GM19240 (cell line): ENCODE measurements around the gene TMEM100.

Experiments
- DNase-seq: peaks from one replicate; pipeline ENCODE4 v3.0.0; 2011; ENCODE audit warnings: low spot score; ENCODE audit not compliant: insufficient read length

TMEM100 gene

DNA sequence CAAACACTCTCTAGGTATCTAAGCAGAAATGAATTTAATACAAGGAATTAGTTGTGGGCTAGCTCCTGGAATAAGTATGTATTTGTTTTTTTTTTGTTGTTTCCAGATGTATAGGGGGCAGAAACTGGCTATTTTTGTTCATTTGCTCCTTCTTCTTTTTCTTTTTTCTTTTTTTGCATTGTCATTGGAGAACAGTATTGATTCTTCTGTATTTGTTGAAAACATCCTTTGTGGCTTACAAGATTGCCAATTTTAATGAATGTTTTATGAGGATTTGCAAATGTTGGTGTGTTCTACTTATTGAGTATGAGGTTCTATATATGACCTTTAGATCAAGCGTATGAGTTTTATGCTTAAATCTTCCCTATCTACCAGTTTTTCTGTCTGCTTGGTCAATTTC, 22.6 kb upstream of the TMEM100 start:
- no peak for DNase-seq

GRCh38 chr17:55743103-55743679, 20.5 kb upstream of the TMEM100 start:
- no peak for DNase-seq

DNA sequence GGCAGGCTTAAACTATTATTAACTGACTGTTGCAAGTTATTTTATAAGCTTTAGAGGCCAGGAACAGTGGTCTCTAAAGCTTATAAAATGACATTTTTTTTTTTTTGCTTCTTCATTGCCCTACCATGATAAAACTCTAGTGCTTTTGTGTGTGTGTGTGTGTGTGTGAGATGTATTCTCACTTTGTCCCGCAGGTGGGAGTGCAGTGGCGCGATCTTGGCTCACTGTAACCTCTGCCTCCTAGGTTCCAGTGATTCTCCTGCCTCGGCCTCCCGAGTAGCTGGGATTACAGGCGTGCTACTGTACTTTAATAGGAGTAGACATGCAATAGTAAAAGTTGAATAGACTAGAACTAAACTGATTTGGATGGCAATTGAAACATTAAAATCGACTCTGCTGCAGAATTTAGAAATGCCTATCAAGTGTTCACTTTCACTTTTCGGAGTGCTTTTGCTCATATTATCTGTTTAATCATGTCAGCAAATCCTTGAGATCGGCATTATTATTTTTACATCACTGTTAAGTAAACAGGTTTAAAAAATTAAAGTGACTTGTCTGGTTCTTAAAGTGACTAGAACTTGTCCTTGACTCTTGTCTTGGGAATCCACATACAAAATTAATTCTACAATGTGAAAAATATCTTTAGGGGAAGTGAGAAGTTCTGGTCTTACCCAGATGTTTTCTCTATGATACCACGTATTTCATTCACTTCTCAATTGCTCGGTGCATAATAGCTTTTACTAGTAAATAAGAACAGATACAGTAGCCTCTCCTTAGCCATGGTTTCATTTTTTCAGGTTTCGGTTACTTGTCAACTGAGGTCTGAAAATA, 19.8 kb upstream of the TMEM100 start:
- no peak for DNase-seq

GRCh38 chr17:55741356-55741700, 18.7 kb upstream of the TMEM100 start:
- DNase-seq = no peak

- DNase-seq = no peak
Measured at GRCh38 chr17:55740511-55741355, 18.1 kb upstream of the TMEM100 start.

GRCh38 chr17:55737976-55738501, 15.4 kb upstream of the TMEM100 start:
- no peak for DNase-seq

GRCh38 chr17:55735731-55736405, 13.2 kb upstream of the TMEM100 start:
- DNase-seq = no peak

- no peak for DNase-seq
Measured at GRCh38 chr17:55734128-55734781, 11.6 kb upstream of the TMEM100 start.

DNA sequence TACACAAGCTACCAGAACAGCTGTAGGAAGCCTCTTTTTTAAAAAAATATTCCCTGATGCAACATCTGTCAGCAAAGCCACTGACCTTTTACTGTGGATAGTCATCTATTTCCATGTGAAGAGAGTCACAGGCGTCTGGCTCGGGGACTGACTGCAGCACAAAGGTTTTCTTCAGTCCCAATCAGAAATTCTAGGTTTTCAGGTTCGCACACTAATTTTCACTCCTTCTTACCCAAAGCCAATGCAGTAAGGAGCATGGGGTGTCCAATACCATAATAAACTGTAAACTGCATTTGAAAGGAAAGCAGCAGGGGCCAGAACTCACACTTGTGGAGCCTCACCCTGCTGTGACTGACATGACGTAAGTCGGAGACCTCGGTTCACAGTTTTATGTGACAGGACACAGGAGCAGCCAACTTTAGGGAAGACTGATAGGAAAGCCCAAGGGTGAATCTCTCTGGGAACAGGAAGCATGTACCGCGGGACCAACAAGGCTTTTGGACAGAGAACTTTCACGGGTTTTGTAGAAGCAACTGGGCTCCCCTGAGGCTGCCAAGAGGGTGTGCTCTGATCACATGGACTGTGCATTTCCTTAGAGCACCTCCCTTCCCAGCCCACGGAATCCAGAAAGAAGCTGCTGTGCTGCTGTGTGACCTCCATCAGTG, 9.1 kb upstream of the TMEM100 start:
- DNase-seq = no peak

DNA sequence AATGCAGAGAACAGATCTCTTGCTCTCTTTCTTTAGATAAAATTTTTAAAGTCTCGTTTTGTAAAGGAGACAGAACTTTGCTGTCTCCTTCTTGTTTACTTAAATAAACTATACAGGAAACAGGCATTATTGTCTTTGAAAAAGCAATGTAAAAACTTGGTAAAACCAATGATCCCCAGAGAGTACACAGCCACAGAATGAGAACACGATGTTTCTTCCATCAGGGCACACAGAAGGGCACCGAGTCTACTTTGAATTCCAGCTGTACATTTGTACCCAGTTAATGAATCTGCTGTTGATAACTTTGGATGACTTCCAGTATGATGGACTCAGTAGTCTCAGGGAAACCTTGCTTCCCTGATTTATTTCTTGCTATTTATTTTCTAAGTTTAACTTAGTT, 8.1 kb upstream of the TMEM100 start:
- DNase-seq = no peak

GRCh38 chr17:55730380-55730779, 7.7 kb upstream of the TMEM100 start:
- no peak for DNase-seq

DNA sequence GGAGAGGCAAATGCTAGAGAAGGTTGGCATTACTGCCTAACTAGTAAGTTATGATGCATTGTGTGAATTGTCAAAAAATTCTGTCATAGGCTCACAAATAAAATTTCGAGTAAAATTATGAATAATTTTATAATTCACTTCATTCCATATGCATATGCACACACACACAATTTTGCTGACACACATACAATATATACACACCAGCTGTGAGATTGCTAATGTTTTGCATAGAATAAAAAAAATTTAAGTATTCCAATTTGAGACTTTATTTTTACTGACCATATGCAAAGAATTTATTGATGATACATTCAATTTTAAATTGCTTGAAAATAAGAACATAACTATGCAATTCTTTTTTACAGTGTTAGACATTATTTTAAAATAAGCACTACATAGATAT, 6.8 kb upstream of the TMEM100 start:
- no peak for DNase-seq

GRCh38 chr17:55728833-55729232, 6.2 kb upstream of the TMEM100 start:
- DNase-seq = no peak

- no peak for DNase-seq
Measured at GRCh38 chr17:55728361-55728760, 5.7 kb upstream of the TMEM100 start.

- DNase-seq = no peak
Measured at GRCh38 chr17:55727920-55728319, 5.3 kb upstream of the TMEM100 start.

DNA sequence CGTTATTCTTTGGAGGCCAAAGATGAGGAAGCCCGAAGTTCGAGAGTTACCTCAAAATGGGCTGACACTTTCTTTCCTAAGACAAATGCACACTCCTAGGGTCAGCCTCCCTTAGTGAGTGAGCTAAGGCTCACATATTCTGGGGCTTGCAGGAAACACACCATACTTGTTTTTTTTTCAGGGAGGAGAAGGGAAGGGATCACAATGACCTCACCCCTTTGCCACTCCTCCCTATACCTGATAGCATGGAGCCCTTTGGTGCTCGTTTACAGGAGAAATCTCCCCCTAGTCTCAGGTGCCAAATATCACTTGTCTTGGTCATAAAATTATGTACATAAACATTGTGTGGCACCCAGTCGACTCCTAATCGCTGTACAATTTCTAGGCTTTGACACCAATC, 4.6 kb upstream of the TMEM100 start:
- DNase-seq = no peak

DNA sequence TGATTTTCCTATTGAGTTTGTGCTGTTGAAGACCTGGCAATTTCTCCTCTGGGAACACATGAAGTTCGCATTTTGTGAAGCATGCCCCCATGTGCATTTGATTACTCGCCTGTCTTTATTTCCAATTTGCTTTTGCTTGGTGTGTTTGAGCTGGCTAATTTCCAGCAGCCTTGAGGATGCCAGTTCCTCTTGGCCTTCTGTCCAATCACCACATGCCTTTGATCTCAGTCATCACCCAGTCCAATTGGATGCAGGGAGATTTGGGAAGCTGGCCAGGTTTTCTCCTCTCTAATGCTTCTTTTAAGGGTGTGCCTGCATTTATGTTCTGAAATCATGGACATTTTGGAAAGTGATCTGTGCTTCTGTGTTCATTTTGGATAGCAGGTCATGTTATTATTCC, 3.8 kb upstream of the TMEM100 start:
- no peak for DNase-seq

- no peak for DNase-seq
Measured at GRCh38 chr17:55723488-55723848, 804 bp upstream of the TMEM100 start.

GRCh38 chr17:55722016-55722736, 488 bp downstream of the TMEM100 start:
- DNase-seq = no peak
